HFFc6 (cell line): ENCODE data around the gene FOXRED2. TPM values are rescaled to one million over a fixed set of nuclear protein-coding genes. Genes with fewer than 3 reads are reported as not detected.
"Not testable (repeated sequence)": the region's sequence is repeated elsewhere in the genome, so short reads cannot be mapped to it uniquely, and the experiment has no call there.

Experiments
- DNase-seq: peaks from one replicate; pipeline ENCODE4 v3.0.0-alpha.2; 2018
- H3K27ac Mint-ChIP-seq: 2 replicates; pipeline ENCODE4 v1.8.0; 2020; ENCODE audit warnings: mild to moderate bottlenecking, mixed read lengths
- H3K27me3 Mint-ChIP-seq: 2 replicates; pipeline ENCODE4 v1.8.0; 2021; ENCODE audit warnings: mild to moderate bottlenecking, moderate library complexity, mixed read lengths; ENCODE audit not compliant: insufficient read depth
- H3K36me3 Mint-ChIP-seq: 2 replicates; pipeline ENCODE4 v1.8.0; 2021; ENCODE audit warnings: low read depth, mixed read lengths
- H3K4me1 Mint-ChIP-seq: 2 replicates; pipeline ENCODE4 v1.8.0; 2020; ENCODE audit warnings: low read depth, mixed read lengths
- H3K4me3 Mint-ChIP-seq: 2 replicates; pipeline ENCODE4 v1.8.0; 2020; ENCODE audit warnings: mild to moderate bottlenecking, moderate library complexity, mixed read lengths
- H3K9me3 Mint-ChIP-seq: 2 replicates; pipeline ENCODE4 v1.8.0; 2020; ENCODE audit warnings: mild to moderate bottlenecking, mixed read lengths
- total RNA-seq, 6 experiments: library from RNA; stranded (reverse); fragmentation: NEBNext Ultra II Directional; extraction: Animal tissue kit (Norgen Biotek cat#: 25700); gene quantifications; 2 replicates in 1 of 6; 3 replicates in 5 of 6; pipeline ENCODE4 v1.2.3, GENCODE V29; 2021
- TF ChIP-seq, protein P1 (sequence below): fragments of 200-600 bp; sonication (generic); IDR thresholded peaks from 2 replicates; pipeline ENCODE4 v1.5.0; 2021; ENCODE audit warnings: antibody characterized with exemption, mild to moderate bottlenecking

The FOXRED2 gene
- total RNA-seq, 6 experiments from 2014 or later, result 2.8 to 4.7 (median 4.2) TPM

DNA sequence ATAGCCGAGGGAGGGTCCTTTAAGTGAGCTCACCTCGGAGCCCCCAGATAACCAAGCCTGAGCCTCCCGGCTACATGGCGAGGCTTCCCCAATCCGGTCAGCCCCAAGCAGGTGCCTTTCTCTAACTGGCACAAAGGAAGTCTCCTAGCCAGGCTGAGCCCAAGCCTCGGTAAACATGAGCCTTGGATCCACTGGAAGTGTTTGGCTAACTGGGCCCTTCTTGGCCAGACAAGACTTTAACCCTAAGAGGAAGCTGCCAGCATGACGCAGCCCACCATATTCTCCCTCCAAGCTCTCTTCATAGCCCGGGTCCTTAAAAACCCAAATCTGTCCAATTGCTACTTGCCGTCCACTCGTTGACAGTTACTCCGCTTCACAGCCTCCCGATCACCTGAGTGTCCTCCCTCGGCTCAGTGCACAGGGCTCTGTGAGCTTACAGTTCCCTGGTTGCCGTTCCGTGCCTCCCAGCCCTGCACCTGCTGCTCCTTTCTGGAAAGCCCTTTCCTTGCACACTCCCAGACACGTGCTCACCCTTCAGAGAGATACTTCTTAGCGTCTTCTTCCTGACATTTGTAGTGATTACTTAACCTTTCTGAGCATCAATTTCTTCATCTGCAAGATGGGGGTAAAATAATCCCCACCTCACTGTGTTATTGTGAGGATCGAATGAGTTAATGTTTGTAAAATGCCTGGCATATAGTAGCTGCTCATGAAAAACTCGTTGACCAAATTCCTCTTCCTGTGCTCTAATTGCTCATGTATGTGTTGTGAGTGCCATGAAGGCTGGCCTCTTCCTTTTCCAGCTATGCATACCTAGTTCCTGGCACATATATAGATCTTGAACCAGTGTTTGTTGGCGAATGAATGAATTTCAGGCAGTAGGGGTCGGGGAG is 51.0 kb downstream of the FOXRED2 start:
- Mint-ChIP-seq H3K4me3 (peak overlapping the region; percentile 40; the same call in 1 of the 2 replicates), H3K9me3 (no peaks in the 10 kb centered on the region), H3K36me3 (no peaks in the 10 kb centered on the region), H3K27ac (no peak overlapping the region; the same call in 1 of the 2 replicates), H3K27me3 (peaks cover 3% of the 10 kb centered on the region), H3K4me1 (peaks cover 34% of the 10 kb centered on the region)
- TF ChIP-seq, protein P1, sequence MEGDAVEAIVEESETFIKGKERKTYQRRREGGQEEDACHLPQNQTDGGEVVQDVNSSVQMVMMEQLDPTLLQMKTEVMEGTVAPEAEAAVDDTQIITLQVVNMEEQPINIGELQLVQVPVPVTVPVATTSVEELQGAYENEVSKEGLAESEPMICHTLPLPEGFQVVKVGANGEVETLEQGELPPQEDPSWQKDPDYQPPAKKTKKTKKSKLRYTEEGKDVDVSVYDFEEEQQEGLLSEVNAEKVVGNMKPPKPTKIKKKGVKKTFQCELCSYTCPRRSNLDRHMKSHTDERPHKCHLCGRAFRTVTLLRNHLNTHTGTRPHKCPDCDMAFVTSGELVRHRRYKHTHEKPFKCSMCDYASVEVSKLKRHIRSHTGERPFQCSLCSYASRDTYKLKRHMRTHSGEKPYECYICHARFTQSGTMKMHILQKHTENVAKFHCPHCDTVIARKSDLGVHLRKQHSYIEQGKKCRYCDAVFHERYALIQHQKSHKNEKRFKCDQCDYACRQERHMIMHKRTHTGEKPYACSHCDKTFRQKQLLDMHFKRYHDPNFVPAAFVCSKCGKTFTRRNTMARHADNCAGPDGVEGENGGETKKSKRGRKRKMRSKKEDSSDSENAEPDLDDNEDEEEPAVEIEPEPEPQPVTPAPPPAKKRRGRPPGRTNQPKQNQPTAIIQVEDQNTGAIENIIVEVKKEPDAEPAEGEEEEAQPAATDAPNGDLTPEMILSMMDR, result no peak
- no peak for DNase-seq

DNA sequence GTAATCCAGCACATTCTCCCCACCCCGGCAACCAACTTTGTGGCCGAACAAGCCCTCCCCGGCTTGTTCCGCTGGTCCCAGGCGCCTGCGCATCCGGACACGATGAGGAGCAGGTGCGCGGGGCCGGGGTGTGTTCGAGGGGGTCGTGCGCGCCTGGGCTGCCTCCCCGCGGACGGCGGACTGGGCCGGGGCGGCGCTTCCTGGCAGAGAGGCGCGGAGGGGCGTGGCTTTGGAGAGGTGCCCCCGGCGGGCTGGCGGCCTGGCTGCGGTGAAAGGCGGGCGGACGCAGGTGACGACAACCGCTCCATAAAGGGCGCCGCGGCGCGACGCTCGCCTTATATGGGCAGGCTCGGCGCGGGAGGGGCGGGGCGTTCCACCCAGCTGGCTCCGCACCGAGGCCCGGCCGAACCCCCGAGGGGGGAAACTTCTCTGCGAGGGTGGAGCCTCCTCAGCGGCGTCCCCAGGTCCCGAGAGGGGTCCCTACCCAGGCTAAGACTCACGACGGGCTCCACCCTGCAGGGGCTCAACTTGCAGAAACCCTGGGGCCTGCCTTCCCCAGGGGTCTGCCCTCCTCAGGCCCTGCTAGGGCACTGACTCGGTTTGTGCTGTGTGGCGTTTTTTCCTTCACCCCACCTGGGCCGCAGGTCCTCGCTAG is 51.8 kb downstream of the FOXRED2 start:
- DNase-seq, result peak; percentile 57
- peaks cover 34% of the 10 kb centered on the region for H3K4me1 Mint-ChIP-seq
- H3K27ac Mint-ChIP-seq, result no peak overlapping the region
- no peak overlapping the region; the same call in 1 of the 2 replicates for H3K4me3 Mint-ChIP-seq
- TF ChIP-seq, protein P1, result no peak
- H3K9me3 Mint-ChIP-seq, result no peaks in the 10 kb centered on the region
- H3K36me3 Mint-ChIP-seq, result no peaks in the 10 kb centered on the region
- H3K27me3 Mint-ChIP-seq, result peaks cover 3% of the 10 kb centered on the region

- TF ChIP-seq, protein P1, result no peak
- Mint-ChIP-seq H3K36me3 (no peaks in the 10 kb centered on the region), H3K27ac (no peak overlapping the region), H3K4me3 (no peak overlapping the region), H3K9me3 (no peaks in the 10 kb centered on the region), H3K4me1 (peaks cover 36% of the 10 kb centered on the region), H3K27me3 (peaks cover 3% of the 10 kb centered on the region)
- DNase-seq, result no peak
These were observed 52.9 kb downstream of the FOXRED2 start for GRCh38 chr22:36453855-36454378.

DNA sequence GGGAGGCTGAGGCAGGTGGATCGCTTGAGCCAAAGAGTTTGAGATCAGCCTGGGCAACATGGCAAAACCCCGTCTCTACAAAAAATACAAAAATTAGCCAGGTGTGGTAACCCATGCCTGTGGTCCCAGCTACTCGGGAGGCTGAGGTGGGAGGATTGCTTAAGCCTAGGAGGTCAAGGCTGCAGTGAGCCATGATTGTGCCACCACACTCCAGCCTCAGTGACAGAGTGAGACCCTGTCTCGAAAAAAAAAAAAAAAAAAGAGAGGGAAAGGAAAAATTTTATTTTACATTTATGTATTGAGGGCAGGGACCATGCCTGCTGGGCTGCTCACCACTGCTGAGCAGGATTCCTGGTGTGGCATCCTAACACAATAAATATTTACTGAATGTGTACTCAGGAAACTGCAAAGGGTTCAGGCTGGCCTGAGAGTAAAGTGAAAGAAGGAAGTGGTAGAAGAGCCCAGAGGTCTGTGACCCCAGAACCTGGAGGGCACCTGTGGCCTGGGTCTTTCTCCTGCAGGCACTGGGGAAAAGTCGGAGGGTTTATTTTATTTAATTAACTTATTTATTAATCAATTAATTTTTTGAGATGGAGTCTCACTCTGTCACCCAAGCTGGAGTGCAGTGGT is 53.7 kb downstream of the FOXRED2 start:
- H3K4me1 Mint-ChIP-seq, result peaks cover 37% of the 10 kb centered on the region
- H3K27ac Mint-ChIP-seq, H3K36me3 Mint-ChIP-seq, DNase-seq, H3K27me3 Mint-ChIP-seq, H3K9me3 Mint-ChIP-seq: not testable (repeated sequence)
- peak overlapping the region; percentile 45; the same call in 1 of the 2 replicates for H3K4me3 Mint-ChIP-seq

- no peak for DNase-seq
- H3K4me3 Mint-ChIP-seq, result no peak overlapping the region
- H3K27ac Mint-ChIP-seq, result no peak overlapping the region
- no peaks in the 10 kb centered on the region for H3K9me3 Mint-ChIP-seq
- no peaks in the 10 kb centered on the region for H3K36me3 Mint-ChIP-seq
- peaks cover 30% of the 10 kb centered on the region for H3K4me1 Mint-ChIP-seq
- H3K27me3 Mint-ChIP-seq, result peaks cover 3% of the 10 kb centered on the region
- TF ChIP-seq, protein P1, result no peak
These were observed 54.4 kb downstream of the FOXRED2 start for GRCh38 chr22:36452250-36452977.

DNA sequence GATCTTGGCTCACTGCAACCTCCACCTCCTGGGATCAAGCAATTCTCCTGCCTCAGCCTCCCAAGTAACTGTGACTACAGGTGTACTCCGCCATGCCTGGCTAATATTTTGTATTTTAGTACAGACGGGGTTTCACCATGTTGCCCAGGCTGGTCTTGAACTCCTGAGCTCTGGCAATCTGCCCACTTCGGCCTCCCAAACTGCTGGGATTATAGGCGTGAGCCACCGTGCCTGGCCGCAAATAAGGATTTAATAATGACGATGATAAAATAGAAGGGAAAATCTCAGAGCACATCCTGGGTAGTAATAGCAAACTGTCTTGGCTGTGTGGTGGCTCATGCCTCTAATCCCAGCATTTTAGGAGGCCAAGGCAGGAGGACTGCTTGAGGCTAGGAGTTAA is 55.9 kb downstream of the FOXRED2 start:
- H3K27ac Mint-ChIP-seq, H3K27me3 Mint-ChIP-seq: not testable (repeated sequence)
- peaks cover 25% of the 10 kb centered on the region for H3K4me1 Mint-ChIP-seq

More for the DNA sequence above, 55.9 kb downstream of the FOXRED2 start:
- not testable (repeated sequence) for DNase-seq, H3K9me3 Mint-ChIP-seq, H3K36me3 Mint-ChIP-seq, H3K4me3 Mint-ChIP-seq
